Skeletal muscle cell (primary cell): ENCODE results near the gene CCNT2.
A peak's percentile ranks its signal among the peaks of the same experiment; 100 is the strongest.
"Not testable (repeated sequence)": the region's sequence is repeated elsewhere in the genome, so short reads cannot be mapped to it uniquely, and the experiment has no call there.

Experiments used
- DNase-seq: peaks from one replicate; pipeline ENCODE4 v3.0.0-alpha.2; 2010; ENCODE audit warnings: low read depth
- H3K4me3 ChIP-seq: 2 replicates; pipeline ENCODE4 v1.5.1; 2011; ENCODE audit warnings: low read depth, mild to moderate bottlenecking, control low read depth, low read length, moderate library complexity

The CCNT2 gene

DNA sequence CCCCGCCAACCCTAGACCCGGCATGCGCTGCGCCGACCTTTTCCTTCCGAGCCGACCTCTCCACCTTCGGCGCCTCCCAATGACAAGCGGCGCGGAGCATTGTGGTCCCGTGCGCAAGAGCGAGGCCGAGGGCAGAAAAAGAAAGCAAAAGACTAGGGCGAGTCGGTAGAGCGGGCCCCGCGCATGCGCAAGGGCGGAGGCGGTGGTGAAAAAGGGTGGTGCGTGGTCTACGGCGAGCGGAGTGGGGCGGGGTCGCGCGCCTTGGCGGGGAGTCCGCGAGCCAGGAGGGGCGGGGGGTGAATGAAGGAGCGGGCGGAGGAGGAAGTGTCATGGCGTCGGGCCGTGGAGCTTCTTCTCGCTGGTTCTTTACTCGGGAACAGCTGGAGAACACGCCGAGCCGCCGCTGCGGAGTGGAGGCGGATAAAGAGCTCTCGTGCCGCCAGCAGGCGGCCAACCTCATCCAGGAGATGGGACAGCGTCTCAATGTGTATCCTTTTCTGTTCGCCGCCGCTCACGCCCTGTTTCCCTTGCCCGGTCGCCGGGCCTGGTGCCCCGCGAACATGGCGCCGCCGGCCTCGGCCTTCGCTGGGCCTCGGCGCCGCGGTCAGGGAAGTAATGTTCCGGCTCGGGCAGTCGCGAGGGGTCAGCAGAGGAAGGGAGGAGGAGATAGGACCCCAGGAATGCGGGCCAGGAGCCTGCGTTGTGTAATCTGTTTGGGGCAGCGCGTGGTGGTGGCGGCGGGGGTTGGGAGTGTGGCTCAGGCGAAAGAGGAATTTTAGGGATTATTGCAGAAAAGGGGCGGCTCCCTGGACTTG, at the start of gene CCNT2:
TSS of gene CCNT2 (plus strand) at position 297 of the 815 bp plus-strand sequence. CDS start at position 330, 33 bp downstream.
- H3K4me3 ChIP-seq = peak within 1 kb of the TSS; percentile 97
- peak; percentile 97 for DNase-seq

DNA sequence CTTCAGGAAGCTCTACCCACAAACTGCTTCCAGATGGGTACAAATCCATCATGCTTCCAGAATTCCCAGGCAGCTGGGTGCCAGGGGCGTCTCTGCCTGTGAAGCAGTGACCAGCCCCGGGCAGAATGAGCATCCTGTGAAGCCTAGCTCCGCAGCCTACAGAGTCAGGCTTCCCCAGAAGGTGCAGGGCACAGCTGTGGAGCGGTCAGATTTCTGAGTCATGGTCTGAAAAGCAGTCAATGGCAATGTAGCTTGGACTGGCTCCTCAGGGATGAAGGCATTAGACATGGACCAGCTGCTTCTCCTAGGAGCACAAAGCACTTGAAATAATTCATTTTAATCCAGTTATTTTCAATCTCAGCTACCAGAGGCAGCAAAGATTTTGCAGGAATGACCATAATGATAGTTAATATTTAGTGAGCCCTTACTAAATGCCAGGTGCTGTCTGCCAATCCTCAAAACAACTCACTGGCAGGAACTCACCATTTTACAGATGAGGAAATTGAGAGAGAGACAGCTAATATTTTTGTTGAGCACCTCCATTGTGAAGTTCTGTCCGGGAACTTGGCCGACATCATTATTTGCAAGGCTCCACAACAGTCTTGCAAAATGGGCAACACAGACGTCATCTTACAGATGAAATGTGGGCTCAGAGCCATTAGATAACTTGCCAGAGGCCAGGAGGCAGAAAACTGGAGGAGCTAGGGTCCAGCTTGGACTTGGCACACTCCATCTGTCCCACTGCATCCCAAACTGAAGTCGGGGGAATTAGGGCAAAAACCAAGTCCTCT, 48.5 kb upstream of the CCNT2 start:
- no peak for DNase-seq
- no peak overlapping the region for H3K4me3 ChIP-seq

- no peak overlapping the region for H3K4me3 ChIP-seq
- DNase-seq = no peak
Observed at GRCh38 chr2:134873152-134873551, 45.5 kb upstream of the CCNT2 start.

DNA sequence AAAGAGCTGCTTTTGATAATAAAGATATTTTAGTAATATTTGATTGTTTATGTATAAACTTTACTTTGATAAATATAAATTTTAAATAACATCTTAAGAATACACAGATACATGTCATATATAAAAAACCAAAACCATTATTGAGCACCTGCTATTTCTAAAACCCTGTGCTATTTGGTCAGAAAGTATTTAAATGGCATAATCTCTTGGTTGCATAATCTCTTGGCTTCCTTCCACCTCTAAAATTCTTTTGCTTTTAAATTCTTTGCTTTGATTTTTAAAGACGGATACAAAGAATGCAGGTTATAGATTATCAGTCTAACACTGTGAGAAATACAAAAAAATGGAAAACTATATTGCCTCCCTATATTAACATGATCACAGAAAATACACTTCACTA, 43.3 kb upstream of the CCNT2 start:
- DNase-seq = no peak
- H3K4me3 ChIP-seq = no peak overlapping the region

- H3K4me3 ChIP-seq = no peak overlapping the region
- DNase-seq = no peak
Observed at GRCh38 chr2:134882773-134883172, 35.8 kb upstream of the CCNT2 start.

DNA sequence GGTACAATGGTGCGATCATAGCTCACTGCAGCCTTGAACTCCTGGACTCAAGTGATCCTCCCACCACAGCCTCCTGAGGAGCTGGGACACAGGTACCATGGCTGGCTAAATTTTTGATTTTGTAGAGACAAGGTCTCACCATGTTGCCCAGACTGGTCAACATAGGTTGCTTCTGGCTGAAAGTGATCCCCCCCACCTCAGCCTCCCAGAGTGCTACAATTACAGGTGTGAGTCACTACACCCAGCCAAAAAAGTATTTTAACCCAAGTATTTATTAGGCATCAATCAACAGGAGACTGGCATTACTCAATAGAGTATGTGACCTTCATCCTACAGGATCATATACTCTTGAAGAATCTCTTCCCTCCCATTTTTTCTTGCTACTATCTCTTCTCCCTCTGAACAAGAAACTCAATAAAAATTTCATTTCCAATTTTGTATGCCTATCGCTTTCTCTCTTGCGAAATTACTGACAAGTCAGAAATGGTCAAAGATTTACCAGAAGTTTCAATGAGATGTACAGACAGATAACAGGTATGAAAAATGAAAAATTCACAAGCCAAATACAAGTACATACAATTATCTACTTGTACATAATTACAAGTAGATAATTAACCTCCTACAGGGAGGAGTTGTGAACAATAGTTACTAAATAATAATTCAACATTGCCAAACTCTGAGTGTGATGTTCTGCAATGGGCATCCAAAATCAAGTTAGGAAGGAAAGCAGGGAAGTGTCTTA, 34.9 kb upstream of the CCNT2 start:
- no peak overlapping the region for H3K4me3 ChIP-seq
- no peak for DNase-seq

DNA sequence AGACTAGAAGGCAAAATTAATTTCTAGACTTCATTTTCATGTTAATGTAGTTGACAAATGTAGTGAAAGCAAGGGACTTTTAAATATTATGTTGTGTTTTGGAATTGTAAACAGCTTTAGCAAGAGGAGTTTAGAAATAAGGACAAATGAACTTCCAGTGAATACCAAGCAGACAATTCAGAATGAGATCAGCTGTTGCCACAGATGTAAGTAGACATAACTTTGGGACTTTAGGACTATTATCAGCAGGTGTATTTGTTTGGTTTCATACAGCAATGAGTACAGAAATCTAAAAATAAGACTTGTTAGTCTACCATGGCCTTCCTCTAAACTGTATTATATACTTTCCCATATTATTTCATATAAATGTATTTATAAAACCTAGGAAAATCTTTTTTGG, 34.2 kb upstream of the CCNT2 start:
- no peak overlapping the region for H3K4me3 ChIP-seq
- no peak for DNase-seq

GRCh38 chr2:134892282-134893035, 26.2 kb upstream of the CCNT2 start:
- DNase-seq = no peak

DNA sequence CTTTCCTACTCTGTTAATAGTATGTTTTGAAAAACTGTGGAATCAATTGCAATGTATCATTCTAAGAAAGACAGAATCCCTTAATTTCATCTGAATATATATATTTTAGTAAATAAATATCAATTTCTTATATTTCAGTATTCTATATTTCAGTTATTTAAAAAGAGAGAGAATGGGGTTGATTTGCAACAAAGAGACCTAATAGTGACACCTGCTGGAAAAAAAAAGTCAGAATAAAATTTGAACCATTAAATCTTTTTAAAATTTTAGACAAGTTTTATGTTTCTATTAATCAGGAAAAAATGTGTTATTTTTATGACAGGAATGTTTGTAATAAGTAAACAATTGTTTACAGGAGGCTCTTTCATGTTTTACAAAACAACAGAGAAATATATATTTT, 20.7 kb upstream of the CCNT2 start:
- no peak overlapping the region for H3K4me3 ChIP-seq
- DNase-seq = no peak

More at GRCh38 chr2:134892282-134893035, 26.2 kb upstream of the CCNT2 start:
- no peak overlapping the region for H3K4me3 ChIP-seq

DNA sequence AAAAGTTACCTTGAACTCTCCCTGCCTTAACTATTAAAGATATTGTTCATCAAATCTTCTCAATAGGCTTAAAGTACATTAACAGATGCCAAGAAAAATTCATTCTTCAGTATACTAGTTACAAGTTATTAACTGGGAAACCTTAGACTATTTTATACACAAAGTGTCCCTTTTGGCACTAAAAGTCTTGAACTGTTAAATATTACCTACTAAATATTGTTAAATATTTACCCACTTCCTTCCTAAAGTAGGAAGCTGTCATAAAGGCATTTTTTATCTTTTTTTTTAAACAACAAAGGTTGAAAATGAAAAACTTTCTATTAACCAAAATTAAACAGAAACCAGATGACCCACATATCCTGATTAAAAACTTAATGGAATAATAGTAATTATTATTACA, 19.4 kb upstream of the CCNT2 start:
- DNase-seq = no peak
- no peak overlapping the region for H3K4me3 ChIP-seq

- no peak overlapping the region for H3K4me3 ChIP-seq
- DNase-seq = peak; percentile 27
Observed at GRCh38 chr2:134900151-134900550, 18.5 kb upstream of the CCNT2 start.

DNA sequence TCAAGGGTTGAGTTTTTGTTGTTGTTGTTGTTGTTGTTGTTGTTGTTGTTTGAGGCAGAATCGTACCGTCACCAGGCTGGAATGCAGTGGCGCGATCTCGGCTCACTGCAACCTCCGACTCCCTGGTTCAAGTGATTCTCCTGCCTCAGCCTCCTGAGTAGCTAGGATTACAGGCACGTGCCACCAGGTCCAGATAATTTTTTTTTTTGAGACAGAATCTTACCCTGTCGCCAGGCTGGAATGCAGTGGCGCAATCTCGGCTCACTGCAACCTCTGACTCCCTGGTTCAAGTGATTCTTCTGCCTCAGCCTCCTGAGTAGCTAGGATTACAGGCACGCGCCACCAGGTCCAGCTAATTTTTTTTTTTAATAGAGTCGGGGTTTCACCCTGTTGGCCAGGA, 14.9 kb upstream of the CCNT2 start:
- DNase-seq, H3K4me3 ChIP-seq: not testable (repeated sequence)

DNA sequence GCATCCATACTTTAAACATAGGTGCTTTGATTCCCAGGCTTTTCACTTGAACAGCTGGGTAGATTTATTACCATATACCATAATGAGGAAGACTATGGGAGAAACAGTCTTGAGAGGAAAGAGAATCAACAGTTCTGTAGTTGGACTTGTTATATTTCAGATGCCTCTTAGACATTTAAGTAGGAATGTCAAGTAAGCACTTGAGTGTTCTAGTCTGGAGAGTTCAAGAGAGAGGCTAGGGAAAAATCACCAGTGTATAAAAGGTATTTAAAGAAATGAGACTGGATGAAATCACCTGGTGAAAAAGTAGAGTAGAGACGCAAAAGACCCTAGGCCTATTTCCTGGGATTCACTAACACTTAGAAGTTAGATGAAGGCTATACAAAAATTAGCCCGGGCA, 13.5 kb upstream of the CCNT2 start:
- H3K4me3 ChIP-seq = no peak overlapping the region
- no peak for DNase-seq

GRCh38 chr2:134906726-134907125, 11.9 kb upstream of the CCNT2 start:
- no peak for DNase-seq
- no peak overlapping the region for H3K4me3 ChIP-seq

- not testable (repeated sequence) for H3K4me3 ChIP-seq, DNase-seq
Observed at GRCh38 chr2:134907441-134908116, 11.0 kb upstream of the CCNT2 start.

- no peak overlapping the region for H3K4me3 ChIP-seq
- no peak for DNase-seq
Observed at GRCh38 chr2:134910763-134911399, 7.7 kb upstream of the CCNT2 start.

GRCh38 chr2:134911400-134911785, 7.2 kb upstream of the CCNT2 start:
- H3K4me3 ChIP-seq = no peak overlapping the region
- DNase-seq = no peak

DNA sequence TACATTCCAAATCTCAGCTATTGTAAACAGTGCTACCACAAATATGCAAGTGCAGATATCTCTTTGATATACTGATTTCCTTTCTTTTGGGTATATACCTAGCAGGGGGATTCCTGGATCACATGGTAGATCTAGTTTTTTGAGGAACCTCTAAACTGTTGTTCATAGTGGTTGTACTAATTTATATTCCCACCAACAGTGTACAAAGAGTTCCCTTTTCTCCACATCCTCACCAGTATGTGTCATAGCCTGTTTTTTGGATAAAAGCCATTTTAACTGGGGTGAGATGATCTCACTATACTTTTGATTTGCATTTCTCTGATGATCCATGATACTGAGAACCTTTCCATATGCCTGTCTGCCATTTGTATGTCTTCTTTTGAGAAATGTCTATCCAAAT, 6.3 kb upstream of the CCNT2 start:
- H3K4me3 ChIP-seq = no peak overlapping the region
- DNase-seq = peak; percentile 34
